BLaER1 (cell line): ENCODE results near the gene LCLAT1.

ENCODE experiments used
- H3K27ac ChIP-seq: shearing (Covaris generic); formaldehyde crosslinking; 2 replicates; pipeline ENCODE4 v1.8.1; 2022
- H3K27me3 ChIP-seq: shearing (Covaris generic); formaldehyde crosslinking; 2 replicates; pipeline ENCODE4 v1.8.1; 2022
- H3K36me3 ChIP-seq: shearing (Covaris generic); formaldehyde crosslinking; 2 replicates; pipeline ENCODE4 v1.8.1; 2022
- H3K4me1 ChIP-seq: shearing (Covaris generic); formaldehyde crosslinking; 2 replicates; pipeline ENCODE4 v1.8.1; 2022
- H3K4me2 ChIP-seq: shearing (Covaris generic); formaldehyde crosslinking; 2 replicates; pipeline ENCODE4 v1.8.1; 2022
- H3K4me3 ChIP-seq: shearing (Covaris generic); formaldehyde crosslinking; 2 replicates; pipeline ENCODE4 v1.8.1; 2022
- H3K9ac ChIP-seq: shearing (Covaris generic); formaldehyde crosslinking; 2 replicates; pipeline ENCODE4 v1.8.1; 2022
- H3K9me3 ChIP-seq: shearing (Covaris generic); formaldehyde crosslinking; 2 replicates; pipeline ENCODE4 v1.8.1; 2022
- H4K20me1 ChIP-seq: shearing (Covaris generic); formaldehyde crosslinking; 2 replicates; pipeline ENCODE4 v1.8.1; 2022
- Cebpa-rat ChIP-seq: shearing (Covaris generic); IDR thresholded peaks from 2 replicates; pipeline ENCODE4 v1.8.1; 2022

The LCLAT1 gene

GRCh38 chr2:30653847-30654246 is 206.8 kb downstream of the LCLAT1 start:
- TF ChIP-seq Cebpa-rat: no peak
- Histone ChIP-seq H3K9ac (no peak overlapping the region), H3K36me3 (no peaks in the 10 kb centered on the region), H3K4me1 (no peaks in the 10 kb centered on the region), H3K27ac (no peak overlapping the region), H3K27me3 (no peaks in the 10 kb centered on the region), H3K4me2 (no peak overlapping the region), H3K9me3 (no peaks in the 10 kb centered on the region), H3K4me3 (no peak overlapping the region), H4K20me1 (no peaks in the 10 kb centered on the region)

GRCh38 chr2:30654404-30654803 is 207.4 kb downstream of the LCLAT1 start:
- TF ChIP-seq Cebpa-rat: no peak
- Histone ChIP-seq H3K27ac (no peak overlapping the region), H3K4me1 (no peaks in the 10 kb centered on the region), H3K36me3 (no peaks in the 10 kb centered on the region), H4K20me1 (no peaks in the 10 kb centered on the region), H3K9me3 (no peaks in the 10 kb centered on the region), H3K27me3 (no peaks in the 10 kb centered on the region), H3K9ac (no peak overlapping the region), H3K4me3 (no peak overlapping the region), H3K4me2 (no peak overlapping the region)

- Histone ChIP-seq H3K36me3 (no peaks in the 10 kb centered on the region), H3K27ac (no peak overlapping the region), H4K20me1 (no peaks in the 10 kb centered on the region)
Measured at GRCh38 chr2:30655211-30655610, 208.2 kb downstream of the LCLAT1 start.

GRCh38 chr2:30655660-30656059 is 208.6 kb downstream of the LCLAT1 start:
- Histone ChIP-seq H3K4me3 (no peak overlapping the region), H3K36me3 (no peaks in the 10 kb centered on the region), H3K27ac (no peak overlapping the region), H3K4me2 (no peak overlapping the region), H4K20me1 (no peaks in the 10 kb centered on the region), H3K9ac (no peak overlapping the region), H3K9me3 (no peaks in the 10 kb centered on the region), H3K27me3 (no peaks in the 10 kb centered on the region), H3K4me1 (no peaks in the 10 kb centered on the region)
- TF ChIP-seq Cebpa-rat: no peak

More at GRCh38 chr2:30655211-30655610, 208.2 kb downstream of the LCLAT1 start:
- Histone ChIP-seq H3K4me2 (no peak overlapping the region), H3K4me3 (no peak overlapping the region), H3K4me1 (no peaks in the 10 kb centered on the region), H3K9ac (no peak overlapping the region), H3K9me3 (no peaks in the 10 kb centered on the region), H3K27me3 (no peaks in the 10 kb centered on the region)
- TF ChIP-seq Cebpa-rat: no peak

GRCh38 chr2:30656079-30656478 is 209.0 kb downstream of the LCLAT1 start:
- H3K4me2 ChIP-seq: no peak overlapping the region
- no peaks in the 10 kb centered on the region for H3K27me3 ChIP-seq
- H3K4me1 ChIP-seq: no peaks in the 10 kb centered on the region
- no peak overlapping the region for H3K9ac ChIP-seq
- H3K9me3 ChIP-seq: no peaks in the 10 kb centered on the region
- H4K20me1 ChIP-seq: no peaks in the 10 kb centered on the region
- H3K27ac ChIP-seq: no peak overlapping the region
- H3K36me3 ChIP-seq: no peaks in the 10 kb centered on the region
- TF ChIP-seq Cebpa-rat: no peak
- H3K4me3 ChIP-seq: no peak overlapping the region

- H3K4me1 ChIP-seq: peaks cover 7% of the 10 kb centered on the region
- H3K9me3 ChIP-seq: peaks cover 13% of the 10 kb centered on the region
- no peak overlapping the region for H3K4me3 ChIP-seq
- no peak for TF ChIP-seq Cebpa-rat
- no peak overlapping the region for H3K9ac ChIP-seq
- H4K20me1 ChIP-seq: no peaks in the 10 kb centered on the region
- H3K36me3 ChIP-seq: no peaks in the 10 kb centered on the region
- no peak overlapping the region for H3K27ac ChIP-seq
- no peak overlapping the region for H3K4me2 ChIP-seq
- H3K27me3 ChIP-seq: no peaks in the 10 kb centered on the region
Measured at GRCh38 chr2:30661173-30662107, 214.4 kb downstream of the LCLAT1 start.

GRCh38 chr2:30662268-30663131 is 215.5 kb downstream of the LCLAT1 start:
- Histone ChIP-seq H3K4me2 (no peak overlapping the region), H3K9me3 (peaks cover 16% of the 10 kb centered on the region), H3K27ac (no peak overlapping the region), H3K36me3 (no peaks in the 10 kb centered on the region), H3K9ac (no peak overlapping the region), H3K4me1 (peaks cover 10% of the 10 kb centered on the region), H3K27me3 (no peaks in the 10 kb centered on the region), H3K4me3 (no peak overlapping the region), H4K20me1 (no peaks in the 10 kb centered on the region)
- TF ChIP-seq Cebpa-rat: no peak

GRCh38 chr2:30663321-30663720 is 216.3 kb downstream of the LCLAT1 start:
- Histone ChIP-seq H3K27ac (no peak overlapping the region), H3K9me3 (peaks cover 23% of the 10 kb centered on the region), H3K4me2 (no peak overlapping the region), H3K4me1 (peaks cover 10% of the 10 kb centered on the region), H3K4me3 (no peak overlapping the region), H3K9ac (no peak overlapping the region), H3K36me3 (no peaks in the 10 kb centered on the region), H3K27me3 (no peaks in the 10 kb centered on the region), H4K20me1 (no peaks in the 10 kb centered on the region)
- TF ChIP-seq Cebpa-rat: no peak

- Histone ChIP-seq H3K27ac (no peak overlapping the region), H3K9ac (no peak overlapping the region), H3K4me3 (no peak overlapping the region), H3K27me3 (no peaks in the 10 kb centered on the region), H3K4me2 (no peak overlapping the region), H4K20me1 (no peaks in the 10 kb centered on the region), H3K4me1 (peaks cover 10% of the 10 kb centered on the region), H3K36me3 (no peaks in the 10 kb centered on the region), H3K9me3 (peaks cover 24% of the 10 kb centered on the region)
- TF ChIP-seq Cebpa-rat: no peak
Measured at GRCh38 chr2:30663806-30664205, 216.8 kb downstream of the LCLAT1 start.
